ENCODE data around the gene COBL. TPM values are rescaled to one million over a fixed set of nuclear protein-coding genes. Genes with fewer than 3 reads are reported as not detected.

COBL gene
- total and polyA plus RNA-seq, 9 of the 15 experiments (the other 6 are each of a cell fraction or from before 2014, with no cell fraction given), result 0.01 to 2.4 (median 0.09) TPM; not detected in 3

DNA sequence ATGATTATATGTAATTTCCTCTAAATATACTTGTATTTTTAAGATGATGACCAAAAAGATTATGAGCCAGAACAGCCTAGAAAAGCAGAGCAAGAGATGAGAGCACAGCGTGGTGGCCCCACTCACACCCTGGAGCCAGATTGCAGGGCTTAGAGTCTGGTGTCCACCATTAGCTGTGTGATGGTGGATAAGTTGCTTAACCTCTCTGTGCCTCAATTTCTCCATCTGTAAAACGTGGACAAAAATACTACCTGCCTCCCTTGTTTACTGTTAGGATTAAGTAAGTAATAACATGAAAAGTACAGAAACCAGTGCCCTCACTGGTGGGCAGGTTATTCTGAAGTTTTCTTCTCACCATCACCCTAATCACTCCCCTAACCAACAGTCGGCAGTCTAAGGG lies 212.3 kb downstream of the COBL start:
- FAIRE-seq, result no peak
- Histone ChIP-seq H3K79me2 (ENCODE audit: control insufficient read depth, insufficient read depth, low read length) (no peaks in the 10 kb centered on the region), H3K9ac (ENCODE audit: insufficient read depth in 1 of 2, low read depth in 2 of 2, low read length in 2 of 2) (no peak overlapping the region), H3K27ac (ENCODE audit: extremely low read depth, low read depth, low read length) (no peak overlapping the region), H3K4me2 (ENCODE audit: insufficient read depth, low read length) (no peak overlapping the region), H3K9me1 (ENCODE audit: control insufficient read depth, insufficient read depth, low read length) (no peaks in the 10 kb centered on the region), H3K4me1 (replicated peaks in 1 of 2; ENCODE audit: control insufficient read depth in 2 of 2, insufficient read depth in 2 of 2, low read length in 2 of 2) (no peaks in the 10 kb centered on the region), H3K36me3 (ENCODE audit: control insufficient read depth, insufficient read depth, low read length) (no peaks in the 10 kb centered on the region), H3K27me3 (ENCODE audit: control insufficient read depth in 2 of 2, insufficient read depth in 2 of 2, low read length in 2 of 2) (peaks cover 0 to 13% of the 10 kb centered on the region in 2 experiments; a peak in 2 of 5 replicates), H3K9me3 (replicated peaks; ENCODE audit: control insufficient read depth, insufficient read depth, low read depth, low read length) (no peaks in the 10 kb centered on the region), H4K20me1 (replicated peaks; ENCODE audit: control insufficient read depth, insufficient read depth, low read length) (no peaks in the 10 kb centered on the region), H2AFZ (ENCODE audit: low read depth, low read length) (no peak overlapping the region), H3K4me3 (no peak overlapping the region)
- ATAC-seq, result no peak
- WGBS (ENCODE audit: insufficient coverage, low coverage, missing lambda C conversion rate), result 0% methylated on average over 3 of the region's 3 CpGs
- CTCF ChIA-PET (ENCODE audit: low intra/inter-chr PET ratio), result no interaction called here
- in situ Hi-C loops (cut with MboI) (no loop called here), intact Hi-C loops (cut with micrococcal nuclease) (no loop called here)
- peak; percentile 72 for TF ChIP-seq ZFP36 (IDR thresholded peaks at IDR 0.05; ENCODE audit: low read depth, low read length, partially characterized antibody)
- peak; percentile 50 for TF ChIP-seq BCOR (IDR thresholded peaks at IDR 0.05)
- peak in 1 of 2 experiments; percentile 15; a peak in 1 of 4 replicates for TF ChIP-seq KDM1A (IDR thresholded peaks at IDR 0.05)
- no peak for TF ChIP-seq MBD1 (CRISPR knock-in tag; IDR thresholded peaks at IDR 0.05)
- TF ChIP-seq POLR2B (IDR thresholded peaks at IDR 0.05; ENCODE audit: low read depth, partially characterized antibody), result no peak
- peak; percentile 92 for TF ChIP-seq RBM25 (IDR thresholded peaks at IDR 0.05; ENCODE audit: low read depth, low read length, severe bottlenecking)
- TF ChIP-seq HSF4 (CRISPR knock-in tag; IDR thresholded peaks at IDR 0.05; ENCODE audit: borderline replicate concordance), result no peak
- DNase-seq (ENCODE audit: extremely low read depth in 1 of 4, low spot score in 3 of 4), result no peak
- no TSS peak for BruUV-seq (replicated peaks)
- POLR2A ChIA-PET, result no interaction called here
